NCI-H1105 (cell line): Measurements from ENCODE around the gene MYOG.

Experiments used
- DNase-seq: peaks from one replicate; lab custom pipeline; 2025; lab: John Stamatoyannopoulos, UW

The MYOG gene

GRCh38 chr1:203072002-203072602 lies 13.7 kb downstream of the MYOG start:
- no peak for DNase-seq

- no peak for DNase-seq
Measured at GRCh38 chr1:203069030-203069747, 16.6 kb downstream of the MYOG start.

- DNase-seq, result no peak
Measured at GRCh38 chr1:203066965-203067364, 18.8 kb downstream of the MYOG start.

- no peak for DNase-seq
Measured at GRCh38 chr1:203065986-203066385, 19.8 kb downstream of the MYOG start.

- DNase-seq, result no peak
Measured at GRCh38 chr1:203065191-203065590, 20.6 kb downstream of the MYOG start.

GRCh38 chr1:203063287-203063686 lies 22.5 kb downstream of the MYOG start:
- DNase-seq, result no peak

GRCh38 chr1:203060115-203060514 lies 25.7 kb downstream of the MYOG start:
- no peak for DNase-seq

- DNase-seq, result no peak
Measured at GRCh38 chr1:203059485-203059884, 26.3 kb downstream of the MYOG start.

- DNase-seq, result no peak
Measured at GRCh38 chr1:203058676-203058935, 27.2 kb downstream of the MYOG start.

GRCh38 chr1:203057911-203058675 lies 27.7 kb downstream of the MYOG start:
- DNase-seq, result no peak

GRCh38 chr1:203056516-203056915 lies 29.3 kb downstream of the MYOG start:
- DNase-seq, result no peak

GRCh38 chr1:203056012-203056411 lies 29.8 kb downstream of the MYOG start:
- no peak for DNase-seq

- no peak for DNase-seq
Measured at GRCh38 chr1:203055161-203055799, 30.5 kb downstream of the MYOG start.

GRCh38 chr1:203054642-203055041 lies 31.2 kb downstream of the MYOG start:
- DNase-seq, result no peak

- no peak for DNase-seq
Measured at GRCh38 chr1:203054184-203054583, 31.6 kb downstream of the MYOG start.

GRCh38 chr1:203052601-203053000 lies 33.2 kb downstream of the MYOG start:
- DNase-seq, result no peak

- peak; percentile 97 for DNase-seq
Measured at GRCh38 chr1:203051841-203052324, 33.9 kb downstream of the MYOG start.

- no peak for DNase-seq
Measured at GRCh38 chr1:203050826-203051225, 35.0 kb downstream of the MYOG start.

GRCh38 chr1:203049576-203050180 lies 36.1 kb downstream of the MYOG start:
- no peak for DNase-seq

- DNase-seq, result no peak
Measured at GRCh38 chr1:203049077-203049476, 36.7 kb downstream of the MYOG start.

- DNase-seq, result no peak
Measured at GRCh38 chr1:203048555-203049051, 37.2 kb downstream of the MYOG start.

GRCh38 chr1:203048086-203048485 lies 37.7 kb downstream of the MYOG start:
- no peak for DNase-seq
